Measurements from ENCODE around the gene BHLHE40.

Gene BHLHE40

GRCh38 chr3:4996771-4997291 is 17.6 kb downstream of the BHLHE40 start:
- Mint-ChIP-seq H3K4me3 (no peak overlapping the region), H3K27me3 (ENCODE audit: low read depth) (no peaks in the 10 kb centered on the region), H3K27ac (peak overlapping the region; percentile 58), H3K4me1 (ENCODE audit: low read depth) (peaks cover 48% of the 10 kb centered on the region), H3K9me3 (no peaks in the 10 kb centered on the region), H3K36me3 (ENCODE audit: low read depth) (no peaks in the 10 kb centered on the region)

GRCh38 chr3:4997946-4998345 is 18.7 kb downstream of the BHLHE40 start:
- Mint-ChIP-seq H3K27ac (peak overlapping the region; percentile 45), H3K36me3 (ENCODE audit: low read depth) (no peaks in the 10 kb centered on the region), H3K4me3 (no peak overlapping the region), H3K9me3 (no peaks in the 10 kb centered on the region), H3K27me3 (ENCODE audit: low read depth) (no peaks in the 10 kb centered on the region), H3K4me1 (ENCODE audit: low read depth) (peaks cover 53% of the 10 kb centered on the region)

- H3K27ac Mint-ChIP-seq = peak overlapping the region; percentile 5
- peaks cover 47% of the 10 kb centered on the region for H3K4me1 Mint-ChIP-seq (ENCODE audit: low read depth)
- H3K9me3 Mint-ChIP-seq = no peaks in the 10 kb centered on the region
- no peak overlapping the region for H3K4me3 Mint-ChIP-seq
- H3K36me3 Mint-ChIP-seq (ENCODE audit: low read depth) = no peaks in the 10 kb centered on the region
- H3K27me3 Mint-ChIP-seq (ENCODE audit: low read depth) = no peaks in the 10 kb centered on the region
These were observed 20.4 kb downstream of the BHLHE40 start for GRCh38 chr3:4999531-5000184.

DNA sequence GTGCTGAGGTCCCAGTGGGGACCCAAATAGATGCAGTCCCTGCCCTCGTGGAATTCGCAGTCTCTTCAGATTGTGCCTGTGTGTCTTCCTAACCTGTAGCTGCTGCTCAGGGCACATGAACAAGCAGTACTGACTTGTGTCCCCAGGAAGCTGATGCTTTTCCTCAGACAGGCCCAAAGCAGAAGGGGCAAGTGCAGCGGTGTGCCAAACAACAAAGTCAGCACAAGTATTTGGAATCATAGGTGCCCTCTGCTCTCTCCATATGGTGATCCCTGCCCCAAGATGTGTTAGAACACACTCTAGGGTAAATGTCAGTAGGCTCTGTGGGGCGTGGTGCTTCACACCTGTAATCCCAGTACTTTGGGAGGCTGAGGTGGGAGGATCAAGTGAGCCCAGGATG is 21.9 kb downstream of the BHLHE40 start:
- Mint-ChIP-seq H3K27me3 (ENCODE audit: low read depth) (no peaks in the 10 kb centered on the region), H3K36me3 (ENCODE audit: low read depth) (no peaks in the 10 kb centered on the region), H3K9me3 (no peaks in the 10 kb centered on the region), H3K4me1 (ENCODE audit: low read depth) (peaks cover 50% of the 10 kb centered on the region), H3K4me3 (no peak overlapping the region), H3K27ac (peak overlapping the region; percentile 29)

DNA sequence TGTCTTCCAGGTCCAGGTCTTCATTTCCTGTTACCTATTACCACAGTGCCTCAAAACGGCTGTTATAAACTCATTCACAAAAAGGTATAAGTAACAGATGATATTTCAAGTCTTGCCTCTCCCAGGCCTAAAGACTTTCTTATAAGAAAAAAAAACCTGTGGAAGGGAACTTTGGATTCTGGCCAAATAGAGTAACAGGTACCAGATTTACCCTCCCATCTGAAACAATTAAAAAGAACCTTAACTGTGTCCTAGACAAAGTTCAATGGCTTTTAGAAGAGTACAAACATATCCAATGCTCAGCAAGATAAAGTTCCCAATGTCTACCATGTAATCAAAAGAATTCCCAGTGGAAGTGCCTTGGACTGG is 22.6 kb downstream of the BHLHE40 start:
- Mint-ChIP-seq H3K36me3 (ENCODE audit: low read depth) (no peaks in the 10 kb centered on the region), H3K27me3 (ENCODE audit: low read depth) (no peaks in the 10 kb centered on the region), H3K9me3 (no peaks in the 10 kb centered on the region), H3K27ac (peak overlapping the region; percentile 86), H3K4me1 (ENCODE audit: low read depth) (peaks cover 50% of the 10 kb centered on the region), H3K4me3 (no peak overlapping the region)

GRCh38 chr3:5002174-5002870 is 23.1 kb downstream of the BHLHE40 start:
- Mint-ChIP-seq H3K9me3 (no peaks in the 10 kb centered on the region), H3K36me3 (ENCODE audit: low read depth) (no peaks in the 10 kb centered on the region), H3K27ac (peak overlapping the region; percentile 86), H3K27me3 (ENCODE audit: low read depth) (no peaks in the 10 kb centered on the region), H3K4me1 (ENCODE audit: low read depth) (peaks cover 52% of the 10 kb centered on the region), H3K4me3 (peak overlapping the region; percentile 30)

- peak overlapping the region; percentile 86 for H3K27ac Mint-ChIP-seq
- H3K27me3 Mint-ChIP-seq (ENCODE audit: low read depth) = no peaks in the 10 kb centered on the region
- H3K36me3 Mint-ChIP-seq (ENCODE audit: low read depth) = no peaks in the 10 kb centered on the region
- H3K9me3 Mint-ChIP-seq = no peaks in the 10 kb centered on the region
- H3K4me1 Mint-ChIP-seq (ENCODE audit: low read depth) = peaks cover 57% of the 10 kb centered on the region
- peak overlapping the region; percentile 30 for H3K4me3 Mint-ChIP-seq
These were observed 23.6 kb downstream of the BHLHE40 start for GRCh38 chr3:5002871-5003247.

DNA sequence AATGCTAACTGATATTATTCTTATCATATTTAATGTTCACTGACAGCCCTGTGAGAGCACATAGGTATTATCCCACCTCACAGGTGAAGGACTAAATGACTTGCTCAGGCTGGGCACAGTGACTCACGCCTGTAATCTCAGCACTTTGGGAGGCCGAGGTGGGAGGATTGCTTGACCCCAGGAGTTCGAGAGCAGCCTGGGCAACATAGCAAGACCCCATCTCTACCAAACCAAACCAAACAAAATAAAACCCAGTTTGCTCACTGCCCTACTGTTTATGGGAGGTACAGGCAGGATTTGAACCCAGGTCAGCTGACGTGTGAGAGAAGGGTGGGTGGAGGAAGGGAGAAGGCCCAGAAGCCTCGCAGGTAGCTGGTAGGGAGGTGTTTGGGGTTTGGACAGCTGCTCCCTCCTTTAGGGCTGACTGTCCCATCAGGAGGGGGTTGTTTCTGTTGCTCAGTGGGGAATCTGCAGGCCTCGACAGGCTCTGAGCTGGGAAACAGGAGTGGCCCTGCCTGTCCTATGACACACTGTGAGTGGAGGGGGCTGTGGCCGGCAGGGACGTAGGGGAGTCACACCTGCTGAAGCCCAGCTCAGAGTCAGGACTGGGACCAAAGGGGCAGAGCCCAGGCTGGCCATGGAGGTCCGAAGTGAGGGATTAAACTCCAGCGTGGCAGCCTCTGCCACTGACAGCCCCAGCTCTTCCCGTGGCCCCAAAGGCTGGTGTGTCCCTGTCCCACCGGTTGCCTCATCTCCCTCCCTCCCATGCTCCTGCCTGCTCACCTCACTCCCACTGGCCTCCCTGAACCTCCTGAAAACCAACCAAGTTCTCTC is 25.3 kb downstream of the BHLHE40 start:
- H3K9me3 Mint-ChIP-seq = no peaks in the 10 kb centered on the region
- H3K27me3 Mint-ChIP-seq (ENCODE audit: low read depth) = no peaks in the 10 kb centered on the region
- no peaks in the 10 kb centered on the region for H3K36me3 Mint-ChIP-seq (ENCODE audit: low read depth)
- H3K4me1 Mint-ChIP-seq (ENCODE audit: low read depth) = peaks cover 63% of the 10 kb centered on the region
- no peak overlapping the region for H3K4me3 Mint-ChIP-seq
- H3K27ac Mint-ChIP-seq = peak overlapping the region; percentile 85

DNA sequence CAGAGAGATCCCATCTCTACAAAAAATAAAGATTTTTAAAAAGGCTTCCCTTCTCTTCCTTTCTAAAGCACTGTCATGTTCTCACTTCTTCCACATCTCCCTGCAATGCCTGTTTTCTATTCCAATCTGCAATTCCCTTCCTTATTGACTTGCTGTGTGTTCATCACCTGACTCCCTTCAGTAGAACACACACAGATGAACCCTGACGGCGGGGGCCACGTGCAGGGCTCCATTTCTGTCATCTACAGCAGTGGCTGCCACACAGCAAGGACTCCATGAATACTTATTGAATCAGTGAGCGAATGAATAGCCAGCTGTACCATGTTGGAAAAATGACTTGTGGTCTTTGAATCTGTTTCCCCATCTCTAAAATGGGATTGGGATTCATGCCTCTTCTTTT is 26.1 kb downstream of the BHLHE40 start:
- no peaks in the 10 kb centered on the region for H3K27me3 Mint-ChIP-seq (ENCODE audit: low read depth)
- H3K36me3 Mint-ChIP-seq (ENCODE audit: low read depth) = no peaks in the 10 kb centered on the region
- H3K4me1 Mint-ChIP-seq (ENCODE audit: low read depth) = peaks cover 57% of the 10 kb centered on the region
- no peaks in the 10 kb centered on the region for H3K9me3 Mint-ChIP-seq
- H3K27ac Mint-ChIP-seq = peak overlapping the region; percentile 85
- peak overlapping the region; percentile 45 for H3K4me3 Mint-ChIP-seq

GRCh38 chr3:5006755-5007202 is 27.5 kb downstream of the BHLHE40 start:
- Mint-ChIP-seq H3K27ac (peak overlapping the region; percentile 83), H3K27me3 (ENCODE audit: low read depth) (no peaks in the 10 kb centered on the region), H3K9me3 (no peaks in the 10 kb centered on the region), H3K36me3 (ENCODE audit: low read depth) (no peaks in the 10 kb centered on the region), H3K4me1 (ENCODE audit: low read depth) (peaks cover 57% of the 10 kb centered on the region), H3K4me3 (peak overlapping the region; percentile 41)

GRCh38 chr3:5007873-5008272 is 28.6 kb downstream of the BHLHE40 start:
- no peak overlapping the region for H3K4me3 Mint-ChIP-seq
- H3K4me1 Mint-ChIP-seq (ENCODE audit: low read depth) = peaks cover 56% of the 10 kb centered on the region
- peak overlapping the region; percentile 83 for H3K27ac Mint-ChIP-seq
- no peaks in the 10 kb centered on the region for H3K9me3 Mint-ChIP-seq
- H3K36me3 Mint-ChIP-seq (ENCODE audit: low read depth) = no peaks in the 10 kb centered on the region
- H3K27me3 Mint-ChIP-seq (ENCODE audit: low read depth) = no peaks in the 10 kb centered on the region

GRCh38 chr3:5009506-5010109 is 30.4 kb downstream of the BHLHE40 start:
- H3K9me3 Mint-ChIP-seq = no peaks in the 10 kb centered on the region
- H3K27ac Mint-ChIP-seq = no peak overlapping the region
- peaks cover 1% of the 10 kb centered on the region for H3K36me3 Mint-ChIP-seq (ENCODE audit: low read depth)
- H3K27me3 Mint-ChIP-seq (ENCODE audit: low read depth) = no peaks in the 10 kb centered on the region
- H3K4me1 Mint-ChIP-seq (ENCODE audit: low read depth) = peaks cover 64% of the 10 kb centered on the region
- no peak overlapping the region for H3K4me3 Mint-ChIP-seq

- Mint-ChIP-seq H3K9me3 (no peaks in the 10 kb centered on the region), H3K27ac (no peak overlapping the region), H3K27me3 (ENCODE audit: low read depth) (no peaks in the 10 kb centered on the region), H3K4me1 (ENCODE audit: low read depth) (peaks cover 65% of the 10 kb centered on the region), H3K4me3 (no peak overlapping the region), H3K36me3 (ENCODE audit: low read depth) (peaks cover 2% of the 10 kb centered on the region)
These were observed 30.9 kb downstream of the BHLHE40 start for GRCh38 chr3:5010140-5010539.

Measured in T-helper 1 cell treated with Interleukin-12 subunit alpha and Interleukin-12 subunit beta and Interleukin-4 antibody, amounts not matched to agents 30 μg/mL and 1 μg/mL, for 36 hours (primary cell).